T-cell (primary cell): ENCODE results near the gene SLC23A1. TPM values are rescaled to one million over a fixed set of nuclear protein-coding genes. Genes with fewer than 3 reads are reported as not detected.
A peak's percentile ranks its signal among the peaks of the same experiment; 100 is the strongest.

ENCODE experiments used
- ATAC-seq, 4 experiments: fragments of 200-7000 bp in 3 of 4; fragments of 150-1000 bp in 1 of 4; cut with Tn5 transposase; replicated peaks in 1 of 4; 1 replicate in 3 of 4; 2 replicates in 1 of 4; pipeline ENCODE4 v1.10.0; 2021; ENCODE audit warnings: moderate library complexity in 3 of 4, mild to moderate bottlenecking in 2 of 4, moderate number of reproducible peaks in 1 of 4
- CTCF ChIA-PET, 2 donors: fragments of 300-600 bp; sonication (Branson Sonifier 250); formaldehyde crosslinking; loops; one replicate each; lab custom pipeline; 2022; ENCODE audit warnings: antibody characterized with exemption in 2 of 2; lab: Charles Lee
- POLR2A ChIA-PET, 2 donors: fragments of 300-600 bp; sonication (Branson Sonifier 250); formaldehyde crosslinking; loops; one replicate each; lab custom pipeline; 2022; ENCODE audit warnings: antibody characterized with exemption in 2 of 2; lab: Charles Lee
- DNase-seq, 35 experiments: peaks; one replicate each; pipeline versions ENCODE4 v3.0.0 to v3.0.0-alpha.2; 2013 to 2023
- H3K27ac ChIP-seq: one replicate; pipeline ENCODE4 v1.5.1; 2013; ENCODE audit warnings: low read length
- H3K27me3 ChIP-seq, 2 experiments: replicated peaks in 1 of 2; 1 replicate in 1 of 2; 2 replicates in 1 of 2; pipeline versions ENCODE4 v1.6.1 to v1.7.0; 2013; ENCODE audit warnings: low read length in 1 of 2, mixed read lengths in 1 of 2; ENCODE audit not compliant: control insufficient read depth in 2 of 2, insufficient read depth in 2 of 2; ENCODE audit errors: extremely low read depth in 1 of 2
- H3K36me3 ChIP-seq, 2 donors: 1 replicate in 1 of 2; 2 replicates in 1 of 2; pipeline versions ENCODE4 v1.6.1 to v1.7.0; 2013; ENCODE audit warnings: low read length in 1 of 2; ENCODE audit not compliant: control insufficient read depth in 2 of 2, insufficient read depth in 1 of 2; ENCODE audit errors: extremely low read depth in 1 of 2
- H3K4me1 ChIP-seq, 2 experiments: 1 replicate in 1 of 2; 2 replicates in 1 of 2; pipeline versions ENCODE4 v1.6.1 to v1.7.0; 2013; ENCODE audit warnings: low read length in 2 of 2, mixed read lengths in 1 of 2; ENCODE audit not compliant: insufficient read depth in 2 of 2, control insufficient read depth in 1 of 2; ENCODE audit errors: extremely low read depth in 1 of 2
- H3K4me3 ChIP-seq, 2 donors: 1 replicate in 1 of 2; 2 replicates in 1 of 2; pipeline versions ENCODE4 v1.5.1 to v1.7.0; 2013; ENCODE audit warnings: mild to moderate bottlenecking in 2 of 2, low read length in 1 of 2, moderate library complexity in 1 of 2; ENCODE audit not compliant: control insufficient read depth in 1 of 2; ENCODE audit errors: extremely low read depth in 1 of 2
- H3K9me3 ChIP-seq: 2 replicates; pipeline ENCODE4 v1.7.0; 2013
- H3K27ac Mint-ChIP-seq, 2 donors: one replicate each; pipeline ENCODE4 v1.8.0; 2020 to 2021; ENCODE audit warnings: mild to moderate bottlenecking in 2 of 2, mixed read lengths in 2 of 2
- H3K27me3 Mint-ChIP-seq, 2 donors: one replicate each; pipeline ENCODE4 v1.8.0; 2021 to 2022; ENCODE audit warnings: mixed read lengths in 2 of 2
- H3K36me3 Mint-ChIP-seq: one replicate; pipeline ENCODE4 v1.8.0; 2021; ENCODE audit warnings: mixed read lengths
- H3K4me1 Mint-ChIP-seq, 3 donors: one replicate each; pipeline ENCODE4 v1.8.0; 2020 to 2022; ENCODE audit warnings: mixed read lengths in 3 of 3, mild to moderate bottlenecking in 1 of 3
- H3K4me3 Mint-ChIP-seq, 3 donors: one replicate each; pipeline ENCODE4 v1.8.0; 2020 to 2022; ENCODE audit warnings: mild to moderate bottlenecking in 3 of 3, mixed read lengths in 3 of 3, moderate library complexity in 3 of 3
- H3K9me3 Mint-ChIP-seq, 3 donors: one replicate each; pipeline ENCODE4 v1.8.0; 2020 to 2022; ENCODE audit warnings: mixed read lengths in 3 of 3
- WGBS: methylation state at CpG from one replicate; pipeline ENCODE4 v1.1.5; 2013; ENCODE audit warnings: missing lambda C conversion rate; ENCODE audit not compliant: insufficient coverage; 5-methylcytosine and 5-hydroxymethylcytosine counted together
- total RNA-seq, 35 experiments: library from RNA in 6 of 35; stranded (reverse) in 6 of 35; fragments of 120-200 nt in 1 of 35; gene quantifications; one replicate each; pipeline versions ENCODE4 v1.2.1 to v1.2.4 and lab custom pipeline; 2013 to 2026

The SLC23A1 gene
- total RNA-seq (under 1 TPM in 2 of 5 donors, not detected in 3; 0.15 to 0.86 TPM), total RNA-seq (lab: John Stamatoyannopoulos, UW) (0 to 0.18 (median 0.04) reads per million in 29 experiments)
- total RNA-seq (2013): not detected

DNA sequence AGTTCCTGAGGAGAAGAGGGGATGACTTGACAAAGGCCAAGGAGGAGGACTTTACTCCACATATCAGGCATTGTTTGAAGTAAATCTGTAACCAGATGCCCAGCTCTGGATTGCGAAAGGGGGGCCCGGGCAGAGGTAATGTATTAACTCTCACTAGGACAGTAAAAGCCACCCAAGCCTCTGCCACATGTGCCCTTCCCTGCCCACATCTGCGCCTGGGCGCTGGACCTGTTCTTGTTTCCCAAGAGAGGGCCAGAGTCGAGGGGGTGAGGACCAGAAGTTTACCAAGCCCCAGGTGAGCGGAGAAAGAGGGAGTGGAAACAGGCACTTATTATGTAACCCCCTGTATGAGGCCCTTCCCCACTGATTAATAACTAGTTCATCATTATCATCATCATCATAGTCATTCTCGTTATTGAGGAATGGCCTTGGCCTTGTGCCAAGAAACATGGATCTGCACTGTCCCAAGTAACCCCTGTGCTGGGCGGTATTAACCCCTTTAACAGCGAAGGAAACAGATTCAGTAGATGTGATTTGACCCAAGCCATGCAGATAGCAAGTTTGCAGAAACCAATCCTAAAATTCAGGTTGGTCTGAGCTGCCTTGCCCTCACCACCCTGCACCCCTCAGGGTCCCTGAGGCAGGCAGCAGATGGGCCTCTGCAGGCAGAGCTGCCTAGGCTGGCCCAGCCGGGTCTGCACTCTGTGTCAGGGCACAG, at the start of gene SLC23A1:
Gene SLC23A1, minus strand, starts transcription at position 23 of the 718 bp plus-strand sequence. CDS start 44 bp downstream, outside the sequence.
- Mint-ChIP-seq H3K27me3 (no peaks in the 10 kb centered on the region), H3K27ac (peak within 1 kb of the TSS; percentile 46 to 52), H3K9me3 (no peaks in the 10 kb centered on the region), H3K4me1 (peaks cover 28 to 38% (median 29%) of the 10 kb centered on the region in 3 donors), H3K4me3 (peak within 1 kb of the TSS in 1 of 3 donors; percentile 78), H3K36me3 (no peaks in the 10 kb centered on the region)
- DNase-seq (no peak), ATAC-seq (no peak)
- ChIA-PET CTCF (no interaction called here), POLR2A (no interaction called here)
- no peaks in the 10 kb centered on the region for H3K9me3 ChIP-seq
- WGBS: 89% methylated on average over 5 of the region's 10 CpGs
- no peak within 1 kb of the TSS for H3K27ac ChIP-seq
- no peak within 1 kb of the TSS for H3K4me3 ChIP-seq
- no peaks in the 10 kb centered on the region for H3K36me3 ChIP-seq
- H3K27me3 ChIP-seq: no peaks in the 10 kb centered on the region
- peaks cover 3 to 32% of the 10 kb centered on the region in 2 experiments for H3K4me1 ChIP-seq

DNA sequence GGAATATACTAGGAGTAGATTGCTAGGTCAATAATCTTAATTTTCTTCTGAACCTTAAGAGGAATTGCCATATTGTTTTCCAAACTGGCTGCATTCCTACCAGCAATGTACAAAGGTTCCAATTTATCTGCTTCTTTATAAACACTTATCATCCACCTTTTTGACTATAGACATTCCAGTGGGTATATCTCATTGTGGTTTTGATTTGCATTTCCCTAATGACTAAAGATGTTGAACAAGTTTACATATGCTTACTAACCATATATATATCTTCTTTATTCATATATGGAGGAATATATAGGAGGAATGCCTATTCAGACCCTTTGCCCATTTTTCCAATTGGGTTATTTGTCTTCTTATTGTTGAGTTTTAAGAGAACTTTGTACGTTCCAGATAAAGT, 48.6 kb upstream of the SLC23A1 start:
- H3K4me1 Mint-ChIP-seq: peaks cover 10 to 16% (median 12%) of the 10 kb centered on the region in 3 donors
- Histone ChIP-seq H3K27me3 (no peaks in the 10 kb centered on the region), H3K36me3 (peaks cover 7 to 9% of the 10 kb centered on the region in 2 donors), H3K9me3 (no peaks in the 10 kb centered on the region), H3K4me1 (peaks cover 0 to 8% of the 10 kb centered on the region in 2 experiments), H3K4me3 (no peak overlapping the region), H3K27ac (no peak overlapping the region)
- ATAC-seq: no peak
- H3K27me3 Mint-ChIP-seq: no peaks in the 10 kb centered on the region
- no CpG with 5 or more reads among the region's 1 CpG for WGBS
- H3K9me3 Mint-ChIP-seq: no peaks in the 10 kb centered on the region
- H3K36me3 Mint-ChIP-seq: peaks cover 4% of the 10 kb centered on the region
- H3K4me3 Mint-ChIP-seq: no peak overlapping the region
- no peak for DNase-seq
- ChIA-PET POLR2A (no interaction called here), CTCF (no interaction called here)
- H3K27ac Mint-ChIP-seq: no peak overlapping the region

DNA sequence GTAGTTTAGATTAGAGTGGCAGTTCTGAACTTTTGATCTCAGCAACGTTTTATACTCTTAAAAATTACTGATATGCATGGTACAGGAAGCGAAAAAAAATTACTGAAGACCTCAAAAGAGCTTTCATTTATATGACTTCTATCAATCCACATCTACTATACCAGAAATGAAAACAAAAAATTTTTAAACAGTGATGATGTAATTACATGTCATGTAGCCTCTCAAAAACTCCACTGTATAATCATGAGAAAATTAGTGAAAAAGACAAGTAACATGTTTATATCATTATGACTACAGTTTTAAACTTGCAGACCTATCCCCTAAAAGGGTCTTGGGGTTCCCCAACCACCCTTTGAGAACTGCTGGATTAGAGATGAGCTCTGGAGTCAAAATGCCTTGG, 46.9 kb upstream of the SLC23A1 start:
- ATAC-seq (peak; percentile 19 to 93 (median 48)), DNase-seq (no peak)
- peak overlapping the region; percentile 37 to 86 for H3K27ac Mint-ChIP-seq
- no peaks in the 10 kb centered on the region for H3K9me3 ChIP-seq
- peaks cover 9 to 10% of the 10 kb centered on the region in 2 donors for H3K36me3 ChIP-seq
- H3K9me3 Mint-ChIP-seq: no peaks in the 10 kb centered on the region
- H3K4me3 Mint-ChIP-seq: no peak overlapping the region
- ChIA-PET CTCF (interaction anchor here (0.6 to 2.2 kb wide), 5 partner anchors 9 to 150 kb away, joined by 3 to 16 read pairs (median 6); partner anchors contain the start of gene DNAJC18 (in 1 of the 2)), POLR2A (interaction anchor here (0.5 to 1.0 kb wide), 6 partner anchors 9 to 1112 kb away, joined by 3 to 6 read pairs (median 4); partner anchors contain the start of gene DNAJC18 (in 2 of the 2))
- no peak overlapping the region for H3K27ac ChIP-seq
- WGBS: no CpG with 5 or more reads among the region's 2 CpGs
- no peaks in the 10 kb centered on the region for H3K27me3 Mint-ChIP-seq
- peaks cover 10 to 16% (median 12%) of the 10 kb centered on the region in 3 donors for H3K4me1 Mint-ChIP-seq
- H3K27me3 ChIP-seq: no peaks in the 10 kb centered on the region
- H3K4me3 ChIP-seq: no peak overlapping the region
- H3K4me1 ChIP-seq: peaks cover 0 to 8% of the 10 kb centered on the region in 2 experiments
- H3K36me3 Mint-ChIP-seq: peaks cover 14% of the 10 kb centered on the region

DNA sequence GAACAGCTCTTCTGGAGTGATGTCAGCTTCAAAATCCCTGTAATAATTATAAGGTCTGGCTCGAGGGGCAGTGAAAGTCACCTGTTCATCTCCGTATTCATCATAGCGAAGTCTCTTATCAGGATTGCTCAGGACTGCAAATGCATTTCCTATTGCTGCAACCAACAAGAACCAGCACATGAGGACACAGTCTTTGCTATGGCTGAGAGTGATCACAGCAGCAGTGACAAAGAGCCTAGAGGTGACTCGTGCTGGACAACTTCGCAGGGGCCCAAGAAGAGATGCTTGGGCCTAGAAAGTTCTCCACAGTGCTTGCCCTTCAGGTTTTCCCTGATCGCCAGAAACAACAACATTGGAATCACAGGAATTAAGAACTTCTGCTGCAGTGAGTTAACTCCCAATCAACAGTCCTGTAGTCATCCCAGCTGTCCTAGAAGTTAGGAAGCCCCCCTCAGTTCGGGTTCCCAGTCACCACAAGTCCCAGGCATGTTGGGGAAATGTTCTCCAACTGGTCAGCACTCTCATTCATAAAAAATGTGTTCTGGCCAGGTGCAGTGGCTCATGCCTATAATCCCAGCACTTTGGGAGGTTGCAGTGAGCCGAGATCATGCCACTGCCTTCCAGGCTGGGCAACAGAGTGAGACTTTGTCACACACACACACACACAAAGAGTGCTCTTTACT, 43.2 kb upstream of the SLC23A1 start:
- ChIA-PET CTCF (interaction anchor here (0.6 to 1.3 kb wide), 4 partner anchors 12 to 91 kb away, joined by 3 to 7 read pairs (median 6); no protein-coding TSS in a partner anchor), POLR2A (interaction anchor here in 1 of 2 donors (0.5 kb wide), 1 partner anchor 84 kb away, joined by 3 read pairs; no protein-coding TSS in a partner anchor)
- H3K36me3 Mint-ChIP-seq: peaks cover 26% of the 10 kb centered on the region
- Histone ChIP-seq H3K4me3 (no peak overlapping the region), H3K27ac (no peak overlapping the region), H3K4me1 (peaks cover 0 to 8% of the 10 kb centered on the region in 2 experiments), H3K36me3 (peaks cover 0 to 3% of the 10 kb centered on the region in 2 donors), H3K27me3 (no peaks in the 10 kb centered on the region), H3K9me3 (no peaks in the 10 kb centered on the region)
- WGBS: 95% methylated on average over 6 of the region's 8 CpGs
- ATAC-seq (no peak), DNase-seq (no peak)
- H3K9me3 Mint-ChIP-seq: no peaks in the 10 kb centered on the region
- no peak overlapping the region for H3K27ac Mint-ChIP-seq
- no peak overlapping the region for H3K4me3 Mint-ChIP-seq
- H3K4me1 Mint-ChIP-seq: peaks cover 15 to 21% (median 16%) of the 10 kb centered on the region in 3 donors
- no peaks in the 10 kb centered on the region for H3K27me3 Mint-ChIP-seq

DNA sequence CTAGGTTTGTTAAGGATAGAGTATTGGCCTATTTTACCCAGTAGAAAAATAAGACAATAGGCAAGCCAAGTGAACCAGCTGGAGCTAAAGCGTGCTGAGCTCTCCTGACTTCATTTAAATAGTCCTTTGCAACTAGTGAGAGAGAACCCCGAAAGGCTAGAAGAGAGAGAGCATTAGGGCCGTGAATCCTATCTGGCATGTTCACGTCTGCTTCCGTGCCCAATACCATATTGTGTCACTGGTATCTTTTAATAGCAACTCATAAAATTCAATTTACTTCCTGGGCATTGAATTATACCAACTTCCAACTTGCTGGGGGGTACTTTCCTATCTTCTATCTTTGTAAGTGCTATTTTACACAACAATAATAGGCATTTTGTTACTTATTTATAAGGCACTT, 42.4 kb upstream of the SLC23A1 start:
- Histone ChIP-seq H3K36me3 (peaks cover 0 to 3% of the 10 kb centered on the region in 2 donors), H3K27me3 (no peaks in the 10 kb centered on the region), H3K4me1 (peaks cover 0 to 8% of the 10 kb centered on the region in 2 experiments), H3K27ac (no peak overlapping the region), H3K9me3 (no peaks in the 10 kb centered on the region), H3K4me3 (no peak overlapping the region)
- H3K4me3 Mint-ChIP-seq: no peak overlapping the region
- WGBS: 100% methylated on average over 2 of the region's 5 CpGs
- H3K9me3 Mint-ChIP-seq: no peaks in the 10 kb centered on the region
- ChIA-PET POLR2A (no interaction called here), CTCF (interaction anchor here (0.6 to 3.7 kb wide), 5 partner anchors 11 to 92 kb away, joined by 3 to 71 read pairs (median 5); no protein-coding TSS in a partner anchor)
- DNase-seq: no peak
- H3K27me3 Mint-ChIP-seq: no peaks in the 10 kb centered on the region
- no peak for ATAC-seq
- no peak overlapping the region for H3K27ac Mint-ChIP-seq
- peaks cover 26% of the 10 kb centered on the region for H3K36me3 Mint-ChIP-seq
- peaks cover 12 to 17% (median 13%) of the 10 kb centered on the region in 3 donors for H3K4me1 Mint-ChIP-seq
